MCF 10A (cell line): ENCODE measurements around the gene MED15. TPM values are rescaled to one million over a fixed set of nuclear protein-coding genes. Genes with fewer than 3 reads are reported as not detected.
"Not testable (repeated sequence)": the region's sequence is repeated elsewhere in the genome, so short reads cannot be mapped to it uniquely, and the experiment has no call there.

Source experiments
- BruUV-seq: library from RNA; stranded (reverse); fragments of 400-500 nt; replicated peaks from 2 replicates; lab custom pipeline; 2021; lab: Mats Ljungman, UMichigan
- CTCF ChIA-PET: fragments of 300-600 bp; sonication (Branson Sonifier 250); formaldehyde crosslinking; extraction: SDS; loops from one replicate; lab custom pipeline; 2021; ENCODE audit warnings: antibody characterized with exemption, inconsistent platforms; lab: Yijun Ruan, JAX
- POLR2A ChIA-PET: fragments of 300-600, 350-650 bp; sonication (Branson Sonifier 250); formaldehyde crosslinking; extraction: SDS; loops from one replicate; lab custom pipeline; 2020; ENCODE audit warnings: antibody characterized with exemption, inconsistent platforms; lab: Yijun Ruan, JAX
- DNase-seq: peaks from one replicate; pipeline ENCODE4 v3.0.0-alpha.2; 2018; ENCODE audit not compliant: unreplicated experiment
- H3K27ac Mint-ChIP-seq: one replicate; pipeline ENCODE4 v1.8.0; 2022; ENCODE audit warnings: mild to moderate bottlenecking, low read depth, mixed read lengths; ENCODE audit not compliant: unreplicated experiment
- H3K27me3 Mint-ChIP-seq: one replicate; pipeline ENCODE4 v1.8.0; 2022; ENCODE audit warnings: mixed read lengths; ENCODE audit not compliant: insufficient read depth, unreplicated experiment
- H3K36me3 Mint-ChIP-seq: one replicate; pipeline ENCODE4 v1.8.0; 2022; ENCODE audit warnings: mild to moderate bottlenecking, moderate library complexity, mixed read lengths; ENCODE audit not compliant: insufficient read depth, unreplicated experiment
- H3K4me1 Mint-ChIP-seq: one replicate; pipeline ENCODE4 v1.8.0; 2022; ENCODE audit warnings: mixed read lengths; ENCODE audit not compliant: insufficient read depth, unreplicated experiment
- H3K4me3 Mint-ChIP-seq: one replicate; pipeline ENCODE4 v1.8.0; 2022; ENCODE audit warnings: mild to moderate bottlenecking, moderate library complexity, mixed read lengths; ENCODE audit not compliant: unreplicated experiment
- H3K9me3 Mint-ChIP-seq: one replicate; pipeline ENCODE4 v1.8.0; 2022; ENCODE audit warnings: mixed read lengths; ENCODE audit not compliant: unreplicated experiment
- CTCF ChIP-seq: fragments of 200-600 bp; IDR thresholded peaks from one replicate; pipeline ENCODE4 v1.8.0; 2022; ENCODE audit warnings: antibody characterized with exemption, mild to moderate bottlenecking; ENCODE audit not compliant: unreplicated experiment
- intact Hi-C: fragments of 100-400 bp; cut with micrococcal nuclease; formaldehyde crosslinking; loops from 2 replicates; pipeline ENCODE4 v1.14.1; 2022
- total RNA-seq: library from RNA; stranded (reverse); gene quantifications from 2 replicates; pipeline ENCODE4 v1.2.3, GENCODE V29; 2022

Gene MED15
- total RNA-seq, 1 experiment from 2014 or later: 122 TPM

- H3K9me3 Mint-ChIP-seq: no peaks in the 10 kb centered on the region
- CTCF ChIA-PET: interaction anchor here (0.6 to 0.7 kb wide), 2 partner anchors 18 to 30 kb away, joined by 3 to 4 read pairs; partner anchors contain the start of gene MED15
These were observed 29.3 kb downstream of the MED15 start for GRCh38 chr22:20536590-20537324.

GRCh38 chr22:20537325-20537756 lies 29.9 kb downstream of the MED15 start:
- intact Hi-C loops: no loop called here
- peak overlapping the region; percentile 88 for H3K27ac Mint-ChIP-seq

More at GRCh38 chr22:20536590-20537324, 29.3 kb downstream of the MED15 start:
- POLR2A ChIA-PET: no interaction called here
- TF ChIP-seq CTCF: no peak
- BruUV-seq: no TSS peak
- Mint-ChIP-seq H3K4me1 (peaks cover 34% of the 10 kb centered on the region), H3K27ac (peak overlapping the region; percentile 78), H3K27me3 (no peaks in the 10 kb centered on the region), H3K4me3 (no peak overlapping the region), H3K36me3 (peaks cover 53% of the 10 kb centered on the region)
- intact Hi-C loops: no loop called here
- no peak for DNase-seq

GRCh38 chr22:20537983-20538382 lies 30.6 kb downstream of the MED15 start:
- BruUV-seq: no TSS peak
- intact Hi-C loops: no loop called here
- no peak for DNase-seq
- H3K27ac Mint-ChIP-seq: peak overlapping the region; percentile 88
- peaks cover 58% of the 10 kb centered on the region for H3K36me3 Mint-ChIP-seq
- ChIA-PET POLR2A (interaction anchor here (0.7 to 1.4 kb wide), 3 partner anchors 11 to 435 kb away, joined by 3 to 4 read pairs (median 3); no protein-coding TSS in a partner anchor), CTCF (interaction anchor here (1.0 kb wide), 1 partner anchor 14 kb away, joined by 3 read pairs; no protein-coding TSS in a partner anchor)
- H3K9me3 Mint-ChIP-seq: no peaks in the 10 kb centered on the region
- no peak for TF ChIP-seq CTCF
- H3K4me1 Mint-ChIP-seq: peaks cover 29% of the 10 kb centered on the region
- no peaks in the 10 kb centered on the region for H3K27me3 Mint-ChIP-seq
- H3K4me3 Mint-ChIP-seq: no peak overlapping the region

More at GRCh38 chr22:20537325-20537756, 29.9 kb downstream of the MED15 start:
- TF ChIP-seq CTCF: no peak
- no peak overlapping the region for H3K4me3 Mint-ChIP-seq
- H3K27me3 Mint-ChIP-seq: no peaks in the 10 kb centered on the region
- ChIA-PET POLR2A (interaction anchor here (0.7 kb wide), 2 partner anchors 11 to 434 kb away, joined by 3 read pairs; no protein-coding TSS in a partner anchor), CTCF (interaction anchor here (0.7 to 1.0 kb wide), 2 partner anchors 15 to 18 kb away, joined by 3 to 4 read pairs; no protein-coding TSS in a partner anchor)
- peaks cover 56% of the 10 kb centered on the region for H3K36me3 Mint-ChIP-seq
- no peaks in the 10 kb centered on the region for H3K9me3 Mint-ChIP-seq
- H3K4me1 Mint-ChIP-seq: peaks cover 29% of the 10 kb centered on the region
- DNase-seq: no peak
- TSS peak; percentile 11 for BruUV-seq

- peaks cover 23% of the 10 kb centered on the region for H3K4me1 Mint-ChIP-seq
- H3K4me3 Mint-ChIP-seq, H3K27me3 Mint-ChIP-seq, H3K9me3 Mint-ChIP-seq, intact Hi-C loops, H3K27ac Mint-ChIP-seq, BruUV-seq, DNase-seq: not testable (repeated sequence)
- ChIA-PET POLR2A (interaction anchor here (0.7 to 2.2 kb wide), 3 partner anchors 8 to 30 kb away, joined by 3 to 8 read pairs (median 4); no protein-coding TSS in a partner anchor), CTCF (interaction anchor here (1.5 kb wide), 1 partner anchor 25 kb away, joined by 5 read pairs; no protein-coding TSS in a partner anchor)
- H3K36me3 Mint-ChIP-seq: peaks cover 62% of the 10 kb centered on the region
These were observed 31.5 kb downstream of the MED15 start for GRCh38 chr22:20538875-20539274.
